Forelimb muscle (tissue), 1 donor: ENCODE results near the gene MCTP2. TPM values are rescaled to one million over a fixed set of nuclear protein-coding genes. Genes with fewer than 3 reads are reported as not detected.
"Not testable (repeated sequence)": the region's sequence is repeated elsewhere in the genome, so short reads cannot be mapped to it uniquely, and the experiment has no call there.

ENCODE experiments used
- DNase-seq: peaks from one replicate; pipeline ENCODE4 v3.0.0-alpha.2; 2013; ENCODE audit warnings: low read depth
- polyA plus RNA-seq: library from polyadenylated mRNA; unstranded; fragments of 120-200 nt; gene quantifications from one replicate; pipeline ENCODE4 v1.2.1, GENCODE V29; 2013; ENCODE audit not compliant: insufficient read length

Gene MCTP2
- polyA plus RNA-seq, 1 donor, result 0.37 TPM

DNA sequence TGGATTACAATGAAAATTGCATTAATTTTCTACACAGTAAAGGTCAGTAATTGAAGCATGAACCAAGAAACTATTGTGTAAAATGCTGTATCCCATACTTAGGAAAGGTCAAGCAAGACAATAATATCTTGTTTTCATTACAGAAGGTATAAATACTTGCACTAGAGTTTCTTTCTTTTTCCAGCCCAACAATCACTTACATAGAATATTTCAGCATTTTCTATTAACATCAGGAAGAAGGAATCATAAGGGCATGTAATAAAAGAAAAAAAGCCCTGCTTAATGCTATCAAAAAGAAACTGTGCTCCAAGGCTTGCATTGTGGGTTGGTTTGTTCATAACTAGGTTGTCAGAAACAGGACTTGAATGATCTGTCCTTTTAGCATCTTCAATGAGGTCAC is 215.1 kb downstream of the MCTP2 start:
- no peak for DNase-seq

- DNase-seq, result no peak
These were observed 220.1 kb downstream of the MCTP2 start for GRCh38 chr15:94451466-94451865.

GRCh38 chr15:94453227-94453988 is 222.0 kb downstream of the MCTP2 start:
- no peak for DNase-seq

DNA sequence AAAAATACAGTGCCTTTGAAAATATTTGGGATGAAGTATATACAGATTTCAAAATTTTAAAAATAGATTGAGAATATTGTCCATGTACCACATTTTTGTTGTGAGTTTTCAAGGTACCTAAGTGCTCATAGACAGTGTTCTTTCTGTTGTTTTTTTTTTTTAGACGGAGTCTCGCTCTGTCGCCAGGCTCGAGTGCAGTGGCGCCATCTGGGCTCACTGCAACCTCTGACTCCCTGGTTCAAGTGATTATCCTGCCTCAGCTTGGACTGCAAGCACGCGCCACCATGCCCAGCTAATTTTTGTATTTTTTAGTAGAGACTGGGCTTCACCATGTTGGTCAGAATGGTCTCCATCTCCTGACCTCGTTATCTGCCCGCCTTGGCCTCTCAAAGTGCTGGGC is 223.9 kb downstream of the MCTP2 start:
- DNase-seq, result no peak

GRCh38 chr15:94456226-94456625 is 224.9 kb downstream of the MCTP2 start:
- DNase-seq, result no peak

GRCh38 chr15:94457661-94458060 is 226.3 kb downstream of the MCTP2 start:
- DNase-seq, result no peak

GRCh38 chr15:94460624-94461023 is 229.3 kb downstream of the MCTP2 start:
- DNase-seq, result no peak

- no peak for DNase-seq
These were observed 235.7 kb downstream of the MCTP2 start for GRCh38 chr15:94467034-94467433.

DNA sequence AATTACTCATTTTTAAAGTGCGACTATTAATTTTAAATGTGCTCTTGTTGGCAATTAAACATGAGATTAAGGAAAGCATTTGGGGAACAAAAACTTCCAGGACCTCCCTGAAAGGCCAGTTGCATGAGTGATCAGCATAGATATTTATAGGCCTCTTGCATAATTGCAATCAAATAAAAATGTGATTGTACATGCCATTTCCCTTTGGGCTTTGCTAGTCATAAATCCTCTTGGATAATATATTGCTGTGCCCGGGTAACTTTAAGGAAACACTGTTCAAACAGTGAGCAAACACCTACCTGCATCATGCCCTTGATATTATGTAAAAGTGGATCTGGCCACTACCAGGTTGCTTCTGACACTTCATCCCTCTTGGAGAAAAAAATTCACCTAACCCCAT is 239.1 kb downstream of the MCTP2 start:
- no peak for DNase-seq

DNA sequence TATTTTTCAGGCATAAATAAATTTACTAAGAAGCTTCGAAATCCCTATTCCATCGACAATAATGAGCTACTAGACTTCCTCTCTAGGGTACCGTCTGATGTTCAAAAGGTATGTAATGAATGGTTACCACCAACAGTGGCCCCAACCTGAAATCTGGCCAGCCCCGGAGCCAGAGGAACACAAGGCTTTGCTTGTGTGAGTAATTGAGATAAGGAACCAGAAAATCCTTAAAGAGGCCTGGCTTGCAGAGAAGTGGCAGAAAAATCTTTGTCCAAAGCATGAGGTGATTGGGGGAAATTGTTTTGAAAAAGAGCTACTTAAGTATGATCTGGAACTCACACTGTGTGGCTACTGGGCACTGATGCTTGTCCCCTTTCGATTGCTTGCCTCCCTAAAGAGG is 245.3 kb downstream of the MCTP2 start:
- no peak for DNase-seq

DNA sequence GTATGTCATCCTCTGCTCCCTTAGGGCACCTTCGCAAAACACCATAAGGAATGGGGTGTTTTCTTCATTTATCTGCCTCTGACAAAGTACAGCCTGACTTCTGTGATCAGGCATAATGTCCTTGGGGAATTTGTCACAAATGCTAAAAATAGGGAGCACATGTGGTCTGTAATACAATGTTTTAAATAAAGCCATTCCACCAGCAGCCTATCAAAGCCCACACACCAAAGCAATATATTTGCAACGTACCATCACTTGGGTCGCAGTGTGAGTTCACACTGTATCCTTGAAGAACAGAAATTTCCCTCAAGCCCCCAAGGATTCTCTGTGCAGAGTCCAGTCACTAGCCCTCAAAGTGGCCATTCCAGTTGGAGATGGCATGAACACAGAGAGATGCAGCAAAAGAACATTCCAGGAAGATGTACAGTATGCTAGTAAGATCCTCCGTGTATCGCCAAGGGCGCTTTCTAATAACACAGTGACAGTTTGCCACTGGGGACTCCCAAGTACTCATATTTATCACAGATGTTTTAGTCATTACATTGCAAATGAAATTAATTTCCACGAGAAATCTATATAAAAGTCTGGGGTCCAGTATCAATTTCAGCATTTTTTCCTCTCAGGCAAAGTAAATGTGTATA is 246.7 kb downstream of the MCTP2 start:
- DNase-seq, result no peak

- no peak for DNase-seq
These were observed 247.4 kb downstream of the MCTP2 start for GRCh38 chr15:94478763-94479162.

GRCh38 chr15:94480289-94480834 is 249.0 kb downstream of the MCTP2 start:
- DNase-seq, result no peak

DNA sequence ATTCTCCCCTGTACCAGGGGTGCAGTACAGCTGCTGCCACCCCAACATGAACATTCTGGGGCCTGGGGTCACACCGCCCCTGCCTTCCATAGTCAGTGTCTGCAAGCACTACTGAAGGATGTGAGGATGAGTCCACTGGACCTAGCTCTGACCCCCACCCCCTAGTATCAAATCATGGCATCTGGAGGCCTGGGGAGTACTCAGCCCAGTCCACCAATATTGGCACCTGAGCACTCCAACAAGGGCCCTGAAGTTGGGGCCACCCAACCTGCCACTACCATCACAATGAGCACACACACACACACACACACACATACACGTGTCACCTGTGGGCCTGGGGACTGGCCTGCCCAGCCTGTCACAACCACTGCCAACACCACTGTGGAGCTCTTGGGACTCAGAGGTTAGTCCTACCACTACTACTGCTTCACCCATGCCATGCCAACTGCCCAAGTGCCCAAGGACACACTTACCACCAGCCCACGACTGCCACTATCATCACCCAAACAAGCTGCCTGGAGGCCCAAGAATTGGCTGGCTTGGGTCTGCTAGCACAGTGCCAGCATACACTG is 253.9 kb downstream of the MCTP2 start:
- DNase-seq, result no peak

DNA sequence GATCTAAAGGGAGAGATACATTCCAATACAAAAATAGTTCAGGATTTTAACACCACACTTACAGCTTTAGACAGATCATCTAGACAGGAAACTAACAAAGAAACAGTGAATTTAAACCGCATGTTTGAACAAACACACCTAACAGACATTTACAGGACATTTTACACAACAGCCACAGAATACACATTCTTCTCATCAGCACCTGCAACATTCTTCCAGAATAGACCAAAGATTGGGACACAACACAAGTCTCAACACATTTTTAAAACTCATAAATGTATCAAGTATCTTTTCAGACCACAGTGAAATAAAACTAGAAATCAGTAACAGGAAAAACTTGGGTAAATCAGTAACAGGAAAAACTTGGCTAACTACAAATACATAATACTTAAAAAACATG is 256.3 kb downstream of the MCTP2 start:
- DNase-seq, result no peak

DNA sequence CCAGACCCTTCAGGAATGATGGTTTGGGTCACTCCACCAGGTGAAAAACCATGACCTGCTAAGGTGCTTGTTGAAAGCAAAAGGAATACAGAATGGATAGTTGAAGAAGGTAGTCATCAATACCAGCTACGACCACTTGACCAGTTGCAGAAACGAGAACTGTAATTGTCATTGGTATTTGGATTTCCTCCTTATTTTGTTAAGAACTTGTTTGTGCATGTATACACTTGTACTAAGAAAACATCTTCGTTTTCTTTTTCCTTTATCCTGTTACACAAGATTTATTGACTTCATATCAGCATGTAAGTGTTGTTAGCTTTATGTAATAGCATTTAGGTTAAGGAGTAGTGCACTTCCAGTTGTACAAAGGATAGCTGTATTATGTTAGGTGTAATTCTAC is 261.8 kb downstream of the MCTP2 start:
- no peak for DNase-seq

DNA sequence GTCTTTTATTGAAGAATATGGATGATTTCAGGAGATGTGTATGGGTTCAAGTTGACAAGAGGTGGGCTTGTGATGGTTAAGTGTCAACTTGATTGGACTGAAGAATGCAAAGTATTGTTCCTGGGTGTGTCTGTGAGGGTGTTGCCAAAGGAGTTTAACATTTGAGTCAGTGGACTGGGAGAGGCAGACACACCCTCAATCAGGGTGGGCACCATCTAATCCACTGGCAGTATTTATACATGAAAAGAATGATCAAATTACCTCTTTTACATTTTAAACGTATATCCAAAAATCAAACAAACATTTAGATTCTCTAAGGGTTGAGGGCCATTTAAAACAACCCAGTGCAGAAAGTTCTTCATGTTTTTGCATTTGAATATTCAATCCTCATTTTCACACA is 262.2 kb downstream of the MCTP2 start:
- not testable (repeated sequence) for DNase-seq

- no peak for DNase-seq
These were observed 263.4 kb downstream of the MCTP2 start for GRCh38 chr15:94494732-94495131.

- DNase-seq, result no peak
These were observed 271.9 kb downstream of the MCTP2 start for GRCh38 chr15:94503293-94503692.

DNA sequence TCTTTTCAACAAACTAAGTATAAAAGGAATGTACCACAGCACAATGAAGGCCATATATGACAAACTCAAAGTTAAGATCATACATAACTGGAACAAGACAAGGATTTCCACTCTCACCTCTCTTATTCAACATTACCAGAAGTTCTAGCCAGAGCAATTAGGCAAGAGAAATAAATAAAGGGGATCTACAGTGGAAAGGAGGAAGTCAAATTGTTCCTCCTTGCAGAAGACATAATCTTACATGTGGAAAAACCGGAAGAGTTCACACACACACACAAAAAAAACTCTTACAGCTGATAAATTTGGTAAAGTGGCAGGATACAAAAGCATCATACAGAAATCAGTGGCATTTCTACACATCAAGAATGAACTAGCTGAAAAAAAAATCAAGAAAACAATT is 277.9 kb downstream of the MCTP2 start:
- DNase-seq, result no peak

DNA sequence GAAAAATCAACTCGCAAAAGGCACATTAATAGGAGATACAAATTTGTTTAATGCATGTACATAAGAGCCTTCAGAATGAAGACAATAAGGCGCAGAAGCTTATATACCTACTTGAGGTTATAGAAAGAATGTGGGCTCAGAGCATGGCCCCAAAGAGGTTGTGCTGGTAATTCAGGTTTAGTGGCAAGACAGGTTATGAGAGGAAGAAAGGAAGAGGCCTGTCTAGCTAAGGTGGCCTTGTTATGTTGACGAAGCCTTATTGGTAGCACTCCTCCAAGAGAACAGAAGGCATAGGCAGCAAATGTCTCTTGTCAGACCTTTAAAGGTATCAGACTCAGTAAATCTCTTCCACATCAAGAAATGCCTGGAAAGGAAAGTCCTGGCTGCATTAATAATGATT is 290.8 kb downstream of the MCTP2 start:
- DNase-seq, result no peak

DNA sequence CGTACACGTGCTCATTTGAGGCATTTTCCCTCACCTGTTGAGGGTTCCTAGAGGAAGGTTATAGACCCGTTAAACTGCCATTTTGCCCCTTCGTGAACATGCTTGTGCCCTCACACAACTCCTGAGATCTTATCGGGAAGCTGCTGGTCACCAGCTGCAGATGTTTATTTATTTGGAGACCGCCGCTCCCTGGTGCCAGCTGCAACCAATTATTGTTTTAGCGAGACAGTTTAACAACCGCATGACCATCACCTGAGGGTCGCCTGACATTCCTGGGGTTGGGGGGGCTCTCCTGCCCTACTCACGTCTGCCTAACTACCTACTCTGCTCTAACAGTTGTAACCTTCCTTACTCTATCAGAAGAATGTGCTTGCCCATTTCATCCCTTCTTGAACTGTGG is 292.5 kb downstream of the MCTP2 start:
- no peak for DNase-seq

DNA sequence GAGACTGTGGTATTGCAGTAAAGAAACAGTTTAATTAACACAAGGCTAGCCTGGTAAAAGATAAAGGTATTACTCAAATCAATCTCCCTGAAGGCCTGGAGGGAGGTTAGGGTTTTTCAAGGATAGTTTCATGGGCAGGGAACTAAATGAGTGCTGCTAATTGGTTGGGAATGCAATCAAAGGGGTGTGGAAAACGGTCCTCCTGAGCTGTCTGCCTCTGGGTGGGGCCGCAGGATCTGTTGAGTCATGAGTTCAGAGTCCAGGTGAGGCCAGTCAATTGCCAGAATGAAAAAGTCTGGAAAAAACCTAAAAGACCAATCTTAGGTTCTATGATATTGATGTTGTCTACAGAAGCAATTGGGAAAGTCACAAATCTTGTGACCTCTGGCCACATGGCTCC is 293.2 kb downstream of the MCTP2 start:
- DNase-seq, result no peak
